HG02852 (cell line): Measurements from ENCODE around the gene HID1.
"Not testable (repeated sequence)": the region's sequence is repeated elsewhere in the genome, so short reads cannot be mapped to it uniquely, and the experiment has no call there.

ENCODE experiments used
- ATAC-seq: cut with Tn5 transposase; IDR thresholded peaks from one replicate; pipeline ENCODE4 v1.9.1; 2021; ENCODE audit warnings: mild to moderate bottlenecking, moderate library complexity; ENCODE audit not compliant: unreplicated experiment

HID1 gene, protein sequence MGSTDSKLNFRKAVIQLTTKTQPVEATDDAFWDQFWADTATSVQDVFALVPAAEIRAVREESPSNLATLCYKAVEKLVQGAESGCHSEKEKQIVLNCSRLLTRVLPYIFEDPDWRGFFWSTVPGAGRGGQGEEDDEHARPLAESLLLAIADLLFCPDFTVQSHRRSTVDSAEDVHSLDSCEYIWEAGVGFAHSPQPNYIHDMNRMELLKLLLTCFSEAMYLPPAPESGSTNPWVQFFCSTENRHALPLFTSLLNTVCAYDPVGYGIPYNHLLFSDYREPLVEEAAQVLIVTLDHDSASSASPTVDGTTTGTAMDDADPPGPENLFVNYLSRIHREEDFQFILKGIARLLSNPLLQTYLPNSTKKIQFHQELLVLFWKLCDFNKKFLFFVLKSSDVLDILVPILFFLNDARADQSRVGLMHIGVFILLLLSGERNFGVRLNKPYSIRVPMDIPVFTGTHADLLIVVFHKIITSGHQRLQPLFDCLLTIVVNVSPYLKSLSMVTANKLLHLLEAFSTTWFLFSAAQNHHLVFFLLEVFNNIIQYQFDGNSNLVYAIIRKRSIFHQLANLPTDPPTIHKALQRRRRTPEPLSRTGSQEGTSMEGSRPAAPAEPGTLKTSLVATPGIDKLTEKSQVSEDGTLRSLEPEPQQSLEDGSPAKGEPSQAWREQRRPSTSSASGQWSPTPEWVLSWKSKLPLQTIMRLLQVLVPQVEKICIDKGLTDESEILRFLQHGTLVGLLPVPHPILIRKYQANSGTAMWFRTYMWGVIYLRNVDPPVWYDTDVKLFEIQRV

DNA sequence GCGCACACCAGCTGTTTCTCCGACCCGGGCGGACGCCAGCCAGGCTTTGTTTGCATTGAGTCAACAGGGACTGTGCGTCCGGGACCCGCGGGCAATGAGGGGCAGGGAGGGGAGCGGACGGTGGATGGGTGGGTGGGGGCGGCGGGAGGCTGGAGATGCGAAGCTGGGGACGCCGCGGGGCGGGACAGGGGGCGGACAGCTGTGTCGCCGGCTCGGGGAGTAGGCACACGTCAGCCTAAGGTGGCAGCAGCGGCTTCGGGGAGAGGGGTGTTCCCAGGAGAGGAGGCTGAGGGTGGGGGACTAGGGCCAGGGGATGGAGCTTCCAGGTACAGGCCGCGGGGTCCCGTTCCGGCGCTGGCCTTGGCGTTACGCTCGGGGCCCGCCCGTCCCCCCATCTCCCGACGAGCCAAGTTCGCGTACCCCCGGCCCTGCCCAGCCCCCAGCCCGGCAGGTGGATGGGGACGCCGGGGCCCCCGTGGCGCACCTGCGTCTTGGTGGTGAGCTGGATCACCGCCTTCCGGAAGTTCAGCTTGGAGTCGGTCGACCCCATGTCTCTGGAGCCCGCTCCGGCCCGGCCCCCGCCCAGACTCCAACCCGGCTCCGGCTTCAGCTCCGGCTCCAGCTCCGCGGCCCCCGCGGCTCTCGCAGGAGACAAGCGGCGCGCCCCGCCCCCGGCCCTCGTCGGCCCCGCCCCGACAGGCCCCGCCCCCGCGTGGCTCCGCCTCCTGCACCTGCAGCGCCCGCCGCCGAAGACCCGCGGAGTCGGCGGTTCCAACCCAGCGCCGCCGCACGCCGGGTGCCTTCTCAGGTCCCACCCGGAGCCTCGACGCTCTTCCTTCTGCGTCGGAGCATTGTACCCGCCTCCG lies at the start of gene HID1:
HID1 (minus strand) TSS at position 653 of the 866 bp plus-strand sequence; CDS start at position 550, 103 bp downstream.
- ATAC-seq: no peak

DNA sequence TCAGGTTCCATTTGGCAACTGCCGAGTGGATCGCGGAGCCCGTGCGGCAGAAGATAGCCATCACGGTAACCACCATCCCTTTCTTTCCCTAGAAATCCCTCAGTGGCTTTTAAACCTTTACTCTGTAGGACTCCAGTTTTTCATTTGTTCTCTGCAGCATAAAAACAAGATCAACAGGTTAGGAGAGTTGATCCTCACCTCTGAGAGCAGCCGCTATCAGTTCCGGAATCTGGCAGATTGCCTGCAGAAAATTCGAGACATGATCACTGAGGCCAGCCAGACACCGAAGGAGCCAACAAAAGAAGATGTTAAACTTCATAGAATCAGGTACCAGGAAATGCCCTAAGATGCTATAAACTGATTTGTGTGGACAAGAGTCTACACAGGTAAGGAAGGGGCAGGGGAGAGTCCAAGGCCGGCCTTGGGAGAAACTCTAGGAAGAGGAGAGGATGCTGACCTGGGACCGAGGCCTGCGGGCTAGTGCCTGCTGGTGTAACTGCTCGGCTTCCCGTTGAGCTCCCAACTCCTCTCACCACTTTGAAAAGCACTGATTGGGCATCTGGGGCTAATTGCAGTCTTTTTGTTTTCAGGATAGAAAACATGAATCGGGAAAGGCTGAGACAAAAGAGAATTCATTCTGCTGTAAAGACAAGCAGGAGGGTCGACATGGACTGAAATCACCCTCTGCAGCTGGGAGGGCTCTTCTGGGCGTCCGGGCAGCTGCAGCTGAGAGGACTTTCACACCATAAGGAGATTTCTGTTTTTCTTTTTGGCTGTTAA lies 48.0 kb upstream of the HID1 start:
- no peak for ATAC-seq

DNA sequence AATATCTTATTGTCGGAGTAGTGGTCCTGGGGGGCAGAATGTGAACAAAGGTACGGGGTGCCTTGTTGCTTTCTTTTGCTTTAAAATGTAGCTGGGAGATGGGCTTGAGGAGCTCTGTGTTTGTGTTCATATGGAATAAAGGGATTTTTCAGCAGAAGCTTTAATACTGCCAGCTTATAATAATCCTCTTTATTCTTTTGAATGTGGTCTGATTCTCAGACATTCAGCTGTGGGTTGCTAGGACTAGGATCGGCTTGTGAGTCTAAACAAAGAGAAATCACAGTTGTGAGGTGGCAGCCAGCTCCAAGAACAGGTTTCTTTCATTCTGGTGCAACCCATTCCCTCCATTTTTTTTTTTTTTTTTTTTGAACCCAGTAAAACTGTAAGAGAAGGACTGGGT lies 47.2 kb upstream of the HID1 start:
- ATAC-seq: no peak

DNA sequence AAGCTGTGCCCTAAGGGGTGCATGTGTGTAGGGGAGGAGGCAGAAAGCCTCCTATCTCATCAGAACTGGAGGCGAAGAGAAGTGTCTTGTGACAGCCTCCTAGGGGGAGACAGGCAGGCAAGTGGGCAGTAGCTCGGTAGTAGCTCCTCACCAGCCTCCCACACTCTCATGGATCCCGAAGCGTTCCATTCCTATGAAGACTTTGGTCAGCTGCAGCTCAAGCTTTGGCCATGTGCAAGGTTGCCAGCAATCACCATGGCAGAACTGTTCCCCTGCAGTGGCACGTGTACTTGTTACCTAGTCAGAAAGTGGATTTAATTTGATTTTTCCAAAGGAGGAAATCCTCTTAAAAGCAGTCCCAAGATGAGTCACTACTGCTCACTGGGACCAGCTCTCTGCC lies 46.6 kb upstream of the HID1 start:
- ATAC-seq: no peak

DNA sequence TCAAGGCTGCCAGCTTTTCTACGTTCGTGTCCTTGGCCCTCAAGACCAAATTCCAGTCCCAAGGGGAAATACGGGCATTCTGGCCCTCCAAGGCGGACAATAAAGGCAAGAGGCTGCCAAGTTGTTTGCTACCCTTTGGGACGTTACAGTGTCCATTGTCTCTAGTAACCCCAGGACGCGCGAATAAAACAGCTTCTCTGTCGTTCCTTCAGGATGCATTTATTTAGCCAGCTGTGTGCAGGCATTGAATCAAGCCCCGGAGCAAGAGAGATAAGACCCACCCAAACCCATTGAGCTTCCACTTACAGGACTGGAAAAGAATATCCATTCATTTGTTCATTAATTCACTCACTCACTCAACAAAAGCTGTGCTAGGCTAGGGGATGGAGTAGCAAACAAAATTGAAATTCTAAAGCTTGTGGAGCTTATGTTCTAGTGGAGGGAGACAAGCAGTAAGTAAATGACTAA lies 40.6 kb upstream of the HID1 start:
- no peak for ATAC-seq

DNA sequence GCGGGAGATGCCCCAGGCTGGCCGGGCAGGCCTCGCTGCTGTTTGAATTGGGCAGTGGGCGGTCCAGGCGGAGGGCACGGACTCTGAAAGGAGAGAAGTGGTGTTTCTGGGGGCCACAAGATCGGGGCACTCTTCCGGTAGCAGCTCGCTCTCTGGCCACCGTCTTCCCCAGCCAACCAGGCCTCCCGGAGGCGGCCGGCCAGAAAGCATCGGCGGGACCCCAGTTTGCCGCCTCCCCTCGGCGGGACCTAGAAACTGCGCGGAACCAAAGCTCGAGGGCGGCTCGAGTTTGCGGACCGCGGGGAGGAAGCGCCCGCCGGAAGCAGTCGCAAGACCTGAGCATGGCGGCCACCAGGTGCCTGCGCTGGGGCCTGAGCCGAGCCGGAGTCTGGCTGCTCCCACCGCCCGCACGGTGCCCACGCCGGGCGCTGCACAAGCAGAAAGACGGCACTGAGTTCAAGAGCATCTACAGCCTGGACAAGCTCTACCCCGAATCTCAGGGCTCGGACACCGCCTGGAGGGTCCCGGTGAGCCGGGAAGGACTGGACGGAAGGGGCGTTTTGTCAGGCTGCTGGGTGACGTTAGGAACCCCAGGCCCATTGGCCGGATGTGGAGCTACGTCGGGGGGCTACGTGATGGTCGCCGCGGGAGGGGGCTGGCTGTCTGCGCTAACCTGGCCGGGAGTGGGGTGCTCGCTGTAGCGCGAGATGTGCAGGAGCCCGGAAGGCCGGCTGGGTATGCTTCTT lies 40.0 kb upstream of the HID1 start, which contains the start of gene MRPL58:
MRPL58 (plus strand) TSS at position 325 of the 746 bp plus-strand sequence; CDS start at position 342, 17 bp downstream.
- ATAC-seq: peak; percentile 82

DNA sequence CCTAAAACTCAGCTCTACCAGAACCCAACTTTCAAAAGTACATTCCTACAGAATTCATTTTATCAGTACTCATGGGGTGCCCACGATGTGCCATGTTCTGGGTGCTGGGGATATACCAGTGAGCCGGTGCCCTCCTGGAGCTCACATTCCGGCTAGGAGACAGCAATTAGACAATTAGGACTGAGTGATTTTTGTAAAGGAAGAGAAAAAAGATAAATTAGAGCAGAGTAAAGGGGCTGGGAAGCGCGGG lies 39.5 kb upstream of the HID1 start:
- no peak for ATAC-seq

DNA sequence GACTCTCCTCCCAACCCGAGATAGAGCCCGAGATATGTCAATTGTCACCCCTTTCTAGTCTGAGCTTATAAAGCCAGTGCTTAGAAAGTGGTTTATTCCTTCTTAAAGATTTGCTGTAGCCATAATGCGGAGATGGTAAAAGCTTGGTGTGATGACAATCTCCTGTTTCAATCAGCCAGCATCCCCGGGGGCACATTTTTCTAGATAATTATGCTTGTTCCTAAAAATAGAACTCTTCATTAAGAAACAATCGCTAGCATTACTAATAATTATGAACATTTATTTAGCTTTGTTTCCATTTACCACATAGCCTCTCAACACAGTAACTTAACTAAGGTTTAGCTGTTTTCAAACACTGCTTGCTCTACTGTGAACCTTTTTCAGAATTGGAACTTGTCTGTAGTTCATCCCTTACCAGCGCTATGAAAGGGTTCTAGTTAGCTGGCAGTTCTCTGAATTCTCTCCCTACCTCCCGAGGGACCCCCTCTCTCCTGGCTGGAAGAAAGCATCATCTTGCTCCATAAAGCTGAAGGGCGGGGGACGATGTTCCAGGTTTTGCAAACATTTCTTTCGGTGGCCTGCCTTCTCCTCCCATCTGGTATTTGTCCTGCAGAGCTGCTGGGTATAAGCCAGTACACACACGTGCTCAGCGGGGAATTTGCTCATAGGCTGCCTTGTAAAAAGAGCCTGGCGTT lies 39.0 kb upstream of the HID1 start:
- ATAC-seq: no peak

DNA sequence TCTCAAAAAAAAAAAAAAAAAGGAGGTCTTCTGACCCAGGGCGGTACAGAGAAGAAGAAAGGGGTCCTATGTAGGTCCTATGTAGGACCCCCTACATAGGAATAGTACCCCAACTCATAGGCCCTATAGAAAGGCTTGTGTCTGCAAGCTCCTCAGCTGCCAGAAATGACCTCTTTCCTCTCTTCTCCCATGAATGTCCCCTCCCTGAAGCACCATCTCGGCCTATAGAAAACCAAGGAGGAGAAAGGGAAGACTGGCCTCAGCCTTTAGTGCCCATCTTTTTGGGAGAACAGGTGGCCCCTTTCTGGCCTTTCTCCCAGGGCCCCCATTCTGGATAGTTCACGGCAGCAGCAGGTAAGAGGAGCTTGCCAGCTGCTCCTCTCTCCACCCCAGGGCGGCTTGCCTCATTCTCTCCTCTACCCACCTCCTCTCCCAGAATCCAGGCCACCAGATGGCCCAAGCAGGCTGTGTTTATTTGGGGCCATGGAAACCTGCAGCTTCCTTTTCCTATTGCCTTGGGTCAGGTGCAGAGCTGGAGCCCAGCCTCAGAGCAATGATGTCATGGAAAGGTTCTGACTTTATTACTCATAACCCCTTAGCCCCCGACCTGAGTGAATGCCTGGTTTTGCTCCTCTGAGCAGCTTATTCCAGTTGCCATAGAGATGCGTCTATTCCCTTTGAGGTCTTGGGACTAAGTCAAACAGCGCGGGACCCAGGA lies 38.3 kb upstream of the HID1 start:
- ATAC-seq: no peak

DNA sequence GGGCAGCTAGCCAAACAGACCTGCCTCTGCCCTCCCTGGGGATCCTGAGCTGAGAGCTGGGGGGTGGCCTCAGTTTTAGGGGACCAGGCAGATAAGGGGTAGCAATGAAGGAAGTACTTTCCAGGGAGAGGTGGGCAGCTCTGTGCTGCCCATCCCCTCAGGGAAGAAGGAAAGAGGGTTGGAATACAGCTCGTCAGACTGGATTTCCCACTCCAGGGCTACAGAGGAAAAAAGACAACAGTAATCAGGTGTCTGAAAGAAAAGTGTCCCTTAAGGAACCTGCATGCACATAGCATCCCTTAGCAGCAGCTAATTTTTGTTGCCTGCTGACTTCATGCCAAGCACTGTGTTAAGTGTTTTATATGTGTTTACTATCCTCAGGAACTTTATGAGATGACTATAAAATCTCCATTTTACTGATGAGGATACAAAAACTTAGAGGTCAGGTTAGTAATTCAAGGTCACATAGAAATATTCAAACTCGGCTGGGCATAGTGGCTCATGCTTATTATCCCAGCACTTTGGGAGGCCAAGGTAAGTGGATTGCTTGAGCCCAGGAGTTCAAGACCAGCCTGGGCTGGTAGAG lies 36.7 kb upstream of the HID1 start:
- no peak for ATAC-seq

DNA sequence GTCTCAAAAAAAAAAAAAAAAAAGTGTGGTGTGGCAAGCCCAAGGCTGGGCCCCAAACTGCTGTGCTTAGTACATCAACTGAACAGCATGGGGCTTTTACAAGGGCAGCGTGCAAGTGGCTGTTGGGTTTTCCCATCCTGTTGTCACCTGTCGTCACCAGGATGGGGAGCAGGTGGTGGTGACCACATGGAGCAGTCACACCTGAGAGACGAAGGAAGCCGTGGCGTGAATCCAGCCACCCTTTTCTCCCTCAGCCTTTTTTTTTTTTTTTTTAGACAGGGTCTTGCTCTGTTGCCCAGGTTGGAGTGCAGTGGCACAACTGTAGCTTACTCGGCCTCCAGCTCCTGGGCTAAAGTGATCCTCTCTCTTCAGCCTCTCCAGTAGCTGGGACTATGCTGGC lies 35.8 kb upstream of the HID1 start:
- no peak for ATAC-seq

DNA sequence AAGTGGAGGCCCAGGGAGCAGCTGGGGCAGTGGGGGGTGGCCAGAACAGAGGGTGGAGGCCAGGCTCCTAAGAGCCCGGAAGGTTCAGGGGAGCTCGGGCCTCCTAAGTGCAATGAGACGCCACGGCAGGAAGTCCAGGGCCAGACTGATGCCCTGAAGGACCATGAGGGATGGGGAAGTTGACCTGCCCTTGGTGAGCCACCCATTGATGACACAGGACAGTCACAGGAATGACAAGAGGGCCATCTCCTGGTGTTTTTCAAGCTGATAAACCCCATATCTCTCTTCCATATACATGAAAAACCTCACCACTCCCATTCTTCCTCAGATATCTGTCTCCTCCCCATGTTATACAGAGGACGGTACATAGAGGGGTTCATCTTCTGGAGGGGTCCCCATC lies 34.1 kb upstream of the HID1 start:
- ATAC-seq: no peak

DNA sequence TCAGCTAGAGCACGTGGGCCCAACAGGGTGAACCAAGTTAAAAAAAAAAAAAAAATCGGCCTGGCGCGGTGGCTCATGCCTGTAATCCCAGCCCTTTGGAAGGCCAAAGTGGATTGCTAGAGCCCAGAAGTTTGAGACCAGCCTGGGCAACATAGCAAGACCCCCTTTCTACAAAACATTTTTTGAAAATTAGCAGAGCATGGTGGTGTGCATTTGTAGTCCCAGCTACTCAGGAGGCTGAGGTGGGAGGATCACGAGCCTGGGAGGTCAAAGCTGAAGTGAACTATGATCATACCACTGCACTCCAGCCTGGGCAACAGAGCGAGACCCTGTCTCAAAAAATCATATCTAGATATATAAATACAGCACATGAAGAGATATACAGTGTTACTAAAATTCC lies 33.5 kb upstream of the HID1 start:
- not testable (repeated sequence) for ATAC-seq

DNA sequence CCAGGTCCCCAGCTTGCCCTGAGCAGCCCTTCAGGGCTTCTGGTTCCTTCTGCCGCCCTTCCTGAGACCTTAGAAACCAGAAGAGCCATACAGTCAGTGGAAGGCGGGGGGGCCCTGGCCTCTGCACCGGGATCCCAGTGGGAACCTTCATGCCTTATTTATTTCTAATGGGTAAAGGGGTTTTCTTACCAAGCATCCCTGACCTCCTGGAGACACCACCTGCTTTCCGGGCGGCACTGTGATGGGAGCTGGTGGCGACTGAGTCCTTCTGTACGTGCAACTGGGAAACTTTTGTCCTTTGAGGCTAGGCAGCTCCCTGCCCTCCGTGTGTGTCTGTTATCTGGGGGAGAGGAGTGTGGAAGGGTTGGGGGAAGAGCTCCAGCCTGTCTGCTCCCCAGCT lies 32.7 kb upstream of the HID1 start:
- no peak for ATAC-seq

DNA sequence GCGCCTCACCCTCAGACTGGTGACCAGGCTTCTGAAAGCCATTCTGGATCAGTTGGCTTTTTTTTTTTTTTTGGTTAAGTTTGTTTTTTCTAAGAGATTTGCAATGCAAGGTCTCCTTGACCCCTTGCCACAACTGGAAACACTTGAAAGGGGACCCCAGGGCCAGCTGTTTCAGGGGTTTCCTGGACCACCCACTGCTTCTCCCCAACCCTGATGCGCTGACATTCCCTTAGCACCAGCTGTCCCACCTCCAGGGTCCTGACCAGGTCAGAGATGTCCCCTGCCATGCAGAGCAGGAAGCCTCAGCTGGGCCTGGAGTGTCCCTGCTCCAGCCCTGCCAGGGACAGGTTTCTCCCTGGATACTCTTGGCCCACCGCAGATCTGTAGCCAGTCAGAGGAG lies 31.8 kb upstream of the HID1 start:
- ATAC-seq: no peak

DNA sequence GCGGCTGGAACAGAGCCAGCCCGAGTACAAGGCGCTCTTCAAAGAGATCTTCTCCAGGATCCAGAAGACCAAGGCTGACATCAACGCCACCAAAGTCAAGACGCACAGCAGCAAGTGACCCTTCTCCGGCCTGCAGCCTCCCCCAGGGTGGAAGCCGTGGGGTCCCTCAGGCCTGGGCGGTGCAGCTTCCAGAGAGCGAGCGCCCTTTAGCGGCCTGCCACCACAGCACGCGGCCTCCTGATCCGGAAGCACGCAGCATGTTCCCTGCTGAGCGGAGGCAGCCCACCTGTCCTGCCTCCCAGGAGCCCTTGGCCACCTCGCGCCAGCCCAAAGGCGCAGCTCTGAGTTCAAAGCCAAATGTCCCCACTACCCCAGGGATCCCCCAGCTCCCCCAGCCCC lies 31.4 kb upstream of the HID1 start:
- ATAC-seq: no peak

DNA sequence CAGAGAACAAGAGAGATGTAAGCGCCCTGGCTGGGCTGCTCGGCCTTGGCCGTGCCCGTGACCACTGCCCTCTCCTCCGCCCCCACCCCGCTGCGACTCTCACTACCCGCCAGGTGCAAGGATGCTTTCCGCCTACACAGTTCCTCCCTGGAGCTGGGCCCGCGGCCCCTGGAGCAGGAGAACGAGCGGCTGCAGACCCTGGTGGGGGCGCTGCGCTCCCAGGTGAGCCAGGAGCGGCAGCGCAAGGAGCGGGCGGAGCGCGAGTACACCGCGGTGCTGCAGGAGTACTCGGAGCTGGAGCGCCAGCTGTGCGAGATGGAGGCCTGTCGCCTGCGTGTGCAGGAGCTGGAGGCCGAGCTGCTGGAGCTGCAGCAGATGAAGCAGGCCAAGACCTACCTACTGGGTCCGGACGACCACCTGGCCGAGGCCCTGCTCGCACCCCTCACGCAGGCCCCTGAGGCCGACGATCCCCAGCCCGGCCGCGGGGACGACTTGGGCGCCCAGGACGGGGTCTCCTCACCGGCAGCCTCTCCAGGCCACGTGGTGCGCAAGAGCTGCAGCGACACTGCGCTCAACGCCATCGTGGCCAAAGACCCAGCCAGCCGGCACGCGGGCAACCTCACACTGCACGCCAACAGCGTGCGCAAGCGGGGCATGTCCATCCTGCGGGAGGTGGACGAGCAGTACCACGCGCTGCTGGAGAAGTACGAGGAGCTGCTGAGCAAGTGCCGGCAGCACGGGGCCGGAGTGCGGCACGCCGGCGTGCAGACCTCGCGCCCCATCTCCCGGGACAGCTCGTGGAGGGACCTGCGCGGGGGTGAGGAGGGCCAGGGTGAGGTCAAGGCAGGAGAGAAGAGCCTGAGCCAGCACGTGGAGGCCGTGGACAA lies 30.8 kb upstream of the HID1 start:
- ATAC-seq: no peak
